HG02678 (cell line): ENCODE data around the gene TAS2R60.
"Not testable (repeated sequence)": the region's sequence is repeated elsewhere in the genome, so short reads cannot be mapped to it uniquely, and the experiment has no call there.

Experiments used
- ATAC-seq: cut with Tn5 transposase; IDR thresholded peaks from one replicate; pipeline ENCODE4 v1.9.1; 2021; ENCODE audit warnings: mild to moderate bottlenecking, moderate library complexity; ENCODE audit not compliant: unreplicated experiment

The TAS2R60 gene

DNA sequence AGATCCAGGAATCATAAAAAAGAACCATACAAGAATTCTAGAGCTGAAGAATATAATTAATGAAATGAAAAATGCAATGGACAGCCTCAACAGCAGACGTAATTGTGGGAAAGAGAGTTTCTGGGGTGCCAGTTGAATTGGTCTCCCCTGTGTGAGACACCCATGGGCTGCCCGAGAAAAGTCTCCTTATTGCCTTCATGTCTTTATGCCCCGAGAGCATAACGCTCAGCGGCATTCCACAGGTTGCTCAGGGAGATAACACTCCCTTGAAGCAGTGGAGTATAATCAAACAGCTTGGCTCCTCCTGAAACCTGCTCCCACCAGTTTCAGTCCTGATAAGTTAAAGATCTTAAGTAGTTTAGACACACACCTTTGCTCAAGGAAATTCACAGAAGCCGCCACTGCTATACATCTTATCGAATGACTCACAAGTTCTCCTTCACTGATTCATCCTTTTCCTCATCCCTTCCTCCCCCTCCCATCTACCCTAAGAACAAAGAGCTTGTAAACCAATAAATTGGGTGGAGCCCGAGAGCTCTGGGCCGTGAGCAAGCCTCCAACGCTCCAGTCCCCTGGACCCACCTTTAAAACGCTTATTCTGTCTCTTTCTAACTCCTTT is 28.9 kb downstream of the TAS2R60 start:
- ATAC-seq: not testable (repeated sequence)

- no peak for ATAC-seq
Measured at GRCh38 chr7:143477501-143478150, 34.4 kb downstream of the TAS2R60 start, which contains the start of gene TAS2R41. Gene TAS2R41 (plus strand): TSS chr7:143477873. CDS start chr7:143477873, 0 bp downstream.

- no peak for ATAC-seq
Measured at GRCh38 chr7:143479055-143479766, 36.0 kb downstream of the TAS2R60 start.

DNA sequence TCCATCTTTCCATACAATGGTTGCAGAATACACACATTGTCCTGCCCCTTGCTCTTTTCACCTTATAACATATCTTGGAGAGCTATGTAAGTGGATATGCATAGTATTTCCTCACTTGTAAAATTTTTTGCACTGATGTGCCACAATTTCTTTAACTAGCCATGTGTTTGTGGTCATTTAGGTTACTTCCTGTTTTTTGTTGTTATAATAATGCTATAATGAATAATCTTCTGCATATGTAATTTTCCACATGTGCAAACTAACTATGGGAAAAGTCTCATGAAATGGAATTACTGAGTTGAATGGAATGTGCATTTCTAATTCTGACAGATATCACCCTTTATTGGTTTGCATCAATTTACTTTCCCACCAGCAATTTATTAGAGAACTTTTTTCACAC is 37.2 kb downstream of the TAS2R60 start:
- no peak for ATAC-seq

GRCh38 chr7:143484119-143484518 is 40.9 kb downstream of the TAS2R60 start:
- no peak for ATAC-seq

GRCh38 chr7:143485094-143485493 is 41.8 kb downstream of the TAS2R60 start:
- ATAC-seq: no peak

DNA sequence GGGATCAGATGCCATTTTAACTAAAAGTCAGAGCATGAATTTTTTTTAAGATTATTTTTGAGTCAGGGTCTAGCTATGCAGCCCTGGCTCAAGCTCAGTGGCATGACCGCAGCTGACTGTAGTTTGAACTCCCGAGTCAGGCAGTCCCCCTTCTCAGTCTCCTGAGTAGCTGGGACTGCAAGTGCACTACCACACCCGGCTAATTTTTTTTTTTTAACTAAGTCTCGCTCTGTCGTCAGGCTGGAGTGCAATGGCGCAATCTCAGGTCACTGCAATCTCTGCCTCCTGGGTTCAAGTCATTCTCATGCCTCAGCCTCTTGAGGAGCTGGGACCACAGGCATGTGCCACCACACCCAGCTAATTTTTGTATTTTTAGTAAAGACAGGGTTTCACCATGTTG is 42.2 kb downstream of the TAS2R60 start:
- ATAC-seq: no peak

- ATAC-seq: not testable (repeated sequence)
Measured at GRCh38 chr7:143486266-143486665, 43.0 kb downstream of the TAS2R60 start.

GRCh38 chr7:143487061-143487460 is 43.8 kb downstream of the TAS2R60 start:
- no peak for ATAC-seq

DNA sequence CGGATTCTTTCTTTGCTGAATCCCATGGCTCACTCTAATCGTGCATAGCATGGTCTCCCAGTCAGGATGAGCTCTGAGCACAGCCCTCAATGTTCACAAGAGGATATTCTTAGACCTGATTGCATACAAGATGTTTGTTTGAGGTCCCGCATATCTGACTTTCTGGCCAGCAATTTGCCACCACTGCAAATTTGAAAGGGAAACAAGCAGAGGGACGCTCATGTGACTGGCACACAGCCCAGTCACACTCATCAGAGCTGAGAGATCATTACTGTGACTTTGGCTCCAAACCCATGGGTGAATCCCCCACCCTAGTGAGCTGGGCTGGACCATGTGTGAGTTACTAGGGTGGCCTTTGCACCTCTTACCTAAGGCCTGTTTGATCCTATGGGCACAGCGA is 44.3 kb downstream of the TAS2R60 start:
- no peak for ATAC-seq

DNA sequence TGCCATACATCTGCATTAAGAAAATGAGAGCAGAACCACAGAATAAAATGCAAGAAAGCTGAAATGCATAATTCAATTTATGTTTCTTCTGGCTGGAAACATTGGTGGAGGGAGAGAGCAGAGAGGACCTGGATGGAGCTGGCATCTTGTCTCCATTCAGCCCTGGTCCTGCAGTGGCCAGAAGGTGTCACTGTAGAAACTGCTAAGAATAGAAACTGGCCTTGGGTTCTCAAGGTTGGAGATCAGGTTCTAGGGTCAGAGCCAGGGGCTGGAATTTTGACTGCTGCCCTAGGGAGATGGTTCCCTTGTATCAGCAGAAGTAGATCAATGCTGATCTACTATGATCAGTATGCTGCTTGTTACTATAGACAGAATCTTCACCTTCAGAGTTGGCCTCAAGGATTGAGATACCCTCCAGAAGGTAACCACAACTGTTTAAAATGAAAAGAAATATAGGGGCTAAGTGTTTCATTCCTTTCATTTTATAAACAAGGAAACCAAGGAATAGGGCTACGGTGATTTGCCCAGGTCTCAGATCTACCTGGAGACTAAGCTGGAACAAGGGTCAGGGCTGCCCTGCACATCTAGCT is 47.6 kb downstream of the TAS2R60 start:
- ATAC-seq: no peak

DNA sequence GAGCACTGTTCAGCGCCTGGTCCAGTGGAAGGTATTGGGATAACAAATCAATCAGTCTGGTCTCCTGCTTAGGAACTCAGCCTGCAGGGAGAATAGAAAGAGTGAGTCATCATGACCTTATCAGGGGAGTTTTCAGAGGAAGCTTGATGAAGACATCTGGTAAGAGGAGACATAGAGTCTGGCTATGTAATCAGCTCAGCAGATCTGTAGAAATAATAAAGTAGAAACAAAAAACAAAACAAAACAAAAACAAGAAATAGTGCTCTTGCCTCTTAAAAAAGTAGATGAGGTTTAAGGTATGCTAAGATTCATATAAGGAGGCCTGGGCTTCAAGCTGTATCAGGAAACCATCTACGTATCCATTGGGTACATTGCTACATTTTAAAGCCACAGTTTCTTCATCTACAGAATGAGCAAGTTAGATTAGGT is 48.8 kb downstream of the TAS2R60 start:
- ATAC-seq: no peak

DNA sequence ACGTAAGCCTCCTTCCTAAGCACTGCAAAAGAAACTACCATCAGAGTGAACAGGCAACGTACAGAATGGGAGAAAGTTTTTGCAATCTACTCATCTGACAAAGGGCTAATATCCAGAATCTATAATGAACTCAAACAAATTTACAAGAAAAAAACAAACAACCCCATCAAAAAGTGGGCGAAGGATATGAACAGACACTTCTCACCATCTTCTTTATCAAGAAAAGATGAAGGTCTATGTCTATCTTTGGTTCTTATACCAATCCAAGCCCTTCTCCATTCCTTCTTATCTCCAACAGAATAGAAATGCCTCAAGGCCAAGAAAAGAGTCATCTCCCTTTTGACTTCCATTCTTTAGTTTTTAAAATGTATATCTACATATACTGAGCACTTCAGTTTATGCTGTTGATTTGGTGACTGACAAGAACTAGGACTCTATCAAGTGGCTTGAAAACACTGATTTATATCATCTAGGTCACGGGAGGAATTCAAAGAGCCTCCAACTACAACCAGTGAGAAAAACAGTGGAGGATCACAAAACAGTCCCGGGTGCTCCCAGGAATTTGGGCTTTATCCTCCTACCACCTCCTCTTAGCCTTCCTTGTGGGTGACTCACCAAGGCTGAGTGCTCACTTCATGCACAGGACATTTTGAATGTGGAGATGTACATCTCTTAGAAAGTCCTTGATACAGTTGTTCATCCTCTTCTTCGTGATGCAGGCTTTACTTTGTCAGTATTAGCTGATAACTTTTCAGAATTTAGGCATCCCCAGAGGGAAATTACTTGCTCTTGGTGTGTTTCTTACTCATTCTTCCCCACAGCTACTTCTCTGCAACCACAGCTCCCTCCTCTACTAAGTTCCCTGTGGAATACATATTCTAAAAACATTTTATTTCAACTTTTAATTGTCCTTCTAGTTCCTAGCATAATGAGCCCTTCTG is 49.8 kb downstream of the TAS2R60 start:
- no peak for ATAC-seq

GRCh38 chr7:143493751-143494150 is 50.5 kb downstream of the TAS2R60 start:
- no peak for ATAC-seq
